Adrenal gland (tissue), 5 donors: Measurements from ENCODE around the gene CUL1.

ENCODE experiments used
- CTCF ChIP-seq, 6 experiments: fragments of 450-650 bp in 4 of 6; fragments of 200-600 bp in 2 of 6; sonication (generic) in 1 of 6; IDR thresholded peaks; 1 replicate in 5 of 6; 2 replicates in 1 of 6; pipeline versions ENCODE4 v1.5.1 to v1.8.0; 2016 to 2021; ENCODE audit warnings: antibody characterized with exemption in 6 of 6, mild to moderate bottlenecking in 2 of 6, moderate library complexity in 1 of 6
- POLR2A ChIP-seq, 2 donors: fragments of 450-650 bp; IDR thresholded peaks; one replicate each; pipeline ENCODE4 v1.6.1; 2017; ENCODE audit warnings: antibody characterized with exemption in 2 of 2, mild to moderate bottlenecking in 2 of 2, moderate library complexity in 1 of 2
- donor health status: DM: no; HTN: no; CAD: no.

GRCh38 chr7:148813890-148814289 is 115.2 kb downstream of the CUL1 start:
- TF ChIP-seq CTCF (IDR thresholded peaks at IDR 0.05) (no peak), POLR2A (IDR thresholded peaks at IDR 0.05) (no peak)
